SK-N-SH (cell line): ENCODE results near the gene MCCD1. TPM values are rescaled to one million over a fixed set of nuclear protein-coding genes. Genes with fewer than 3 reads are reported as not detected.

Source experiments
- CTCF ChIA-PET: fragments of 300-600, 350-600 bp; formaldehyde crosslinking; extraction: SDS; loops from one replicate; lab custom pipeline; 2021; lab: Yijun Ruan, JAX
- POLR2A ChIA-PET: fragments of 350-600 bp; sonication (Branson Sonifier 250); formaldehyde crosslinking; extraction: SDS; loops from one replicate; lab custom pipeline; 2020; ENCODE audit warnings: antibody characterized with exemption, inconsistent platforms; lab: Yijun Ruan, JAX
- DNase-seq: peaks from one replicate; pipeline ENCODE4 v3.0.0; 2012
- H2AFZ ChIP-seq: fragments of 200-600 bp; sonication (generic); 2 replicates; pipeline ENCODE4 v1.8.1; 2016; ENCODE audit warnings: antibody characterized with exemption, mild to moderate bottlenecking, low read depth
- H3F3A ChIP-seq: fragments of 200-600 bp; sonication (generic); replicated peaks from 2 replicates; pipeline ENCODE3; 2016; ENCODE audit warnings: antibody characterized with exemption, mild to moderate bottlenecking; ENCODE audit not compliant: insufficient read depth
- H3K27ac ChIP-seq, 2 experiments: fragments of 200-500 bp in 1 of 2; fragments of 200-600 bp in 1 of 2; sonication (Bioruptor generic) in 1 of 2; sonication (generic), shearing (Covaris generic) in 1 of 2; 2 replicates each; pipeline versions ENCODE4 v1.5.1 to v1.6.1; 2014 to 2016; ENCODE audit warnings: low read depth in 2 of 2, inconsistent platforms in 1 of 2, low read length in 1 of 2, mild to moderate bottlenecking in 1 of 2, mixed read lengths in 1 of 2
- H3K27me3 ChIP-seq: fragments of 200-600 bp; sonication (generic), shearing (Covaris generic); 2 replicates; pipeline ENCODE4 v1.6.1; 2016; ENCODE audit warnings: mixed run types; ENCODE audit not compliant: insufficient read depth
- H3K36me3 ChIP-seq, 2 experiments: fragments of 200-500 bp in 1 of 2; fragments of 200-600 bp in 1 of 2; sonication (Bioruptor generic) in 1 of 2; sonication (generic) in 1 of 2; replicated peaks in 1 of 2; 2 replicates each; pipeline versions ENCODE3 to v1.5.1; 2014 to 2016; ENCODE audit warnings: low read length in 1 of 2, mild to moderate bottlenecking in 1 of 2; ENCODE audit not compliant: insufficient read depth in 2 of 2, control insufficient read depth in 1 of 2
- H3K4me1 ChIP-seq, 2 experiments: fragments of 200-500 bp in 1 of 2; fragments of 200-600 bp in 1 of 2; sonication (Bioruptor generic) in 1 of 2; sonication (generic), shearing (Covaris generic) in 1 of 2; 2 replicates each; pipeline versions ENCODE4 v1.5.1 to v1.6.1; 2014 to 2016; ENCODE audit warnings: low read depth in 1 of 2, low read length in 1 of 2, mixed run types in 1 of 2; ENCODE audit not compliant: insufficient read depth in 2 of 2, control insufficient read depth in 1 of 2
- H3K4me2 ChIP-seq: fragments of 200-600 bp; sonication (generic), shearing (Covaris generic); 2 replicates; pipeline ENCODE4 v1.6.1; 2017; ENCODE audit warnings: mixed run types
- H3K4me3 ChIP-seq, 2 experiments: fragments of 200-500 bp in 1 of 2; fragments of 200-600 bp in 1 of 2; sonication (Bioruptor generic) in 1 of 2; sonication (generic), shearing (Covaris generic) in 1 of 2; 2 replicates each; pipeline versions ENCODE4 v1.5.1 to v1.8.1; 2014 to 2016; ENCODE audit warnings: low read depth in 2 of 2, inconsistent platforms in 1 of 2, low read length in 1 of 2, mild to moderate bottlenecking in 1 of 2, mixed read lengths in 1 of 2, moderate library complexity in 1 of 2
- H3K79me2 ChIP-seq: fragments of 200-600 bp; sonication (generic); 2 replicates; pipeline ENCODE4 v1.8.1; 2017; ENCODE audit warnings: mild to moderate bottlenecking; ENCODE audit not compliant: insufficient read depth
- H3K9ac ChIP-seq: fragments of 200-600 bp; sonication (generic); 2 replicates; pipeline ENCODE4 v1.6.1; 2017; ENCODE audit warnings: mixed run types
- H3K9me2 ChIP-seq: fragments of 200-600 bp; sonication (generic); 2 replicates; pipeline ENCODE4 v1.6.1; 2017; ENCODE audit warnings: mixed run types
- H3K9me3 ChIP-seq: fragments of 200-600 bp; sonication (generic); 2 replicates; pipeline ENCODE4 v1.6.1; 2017; ENCODE audit warnings: mixed run types, mild to moderate bottlenecking, moderate library complexity
- H4K20me1 ChIP-seq: fragments of 200-600 bp; sonication (generic); 2 replicates; pipeline ENCODE4 v1.6.1; 2017; ENCODE audit warnings: mild to moderate bottlenecking, mixed run types; ENCODE audit not compliant: insufficient read depth
- IRF3 ChIP-seq: fragments of 150-350 bp; IDR thresholded peaks from 2 replicates; pipeline ENCODE4 v1.6.1; 2016; ENCODE audit warnings: mild to moderate bottlenecking, low read depth, low read length
- MAX ChIP-seq: IDR thresholded peaks from 2 replicates; pipeline ENCODE4 v1.4.0; 2012; ENCODE audit warnings: low read depth
- MEF2A ChIP-seq: IDR thresholded peaks from 2 replicates; pipeline ENCODE4 v1.4.0; 2012; ENCODE audit warnings: low read depth, borderline replicate concordance
- MXI1 ChIP-seq: IDR thresholded peaks from 2 replicates; pipeline ENCODE4 v1.6.1; 2012; ENCODE audit warnings: mild to moderate bottlenecking, low read depth, low read length, improper control_type of control experiment
- POLR2AphosphoS5 ChIP-seq: IDR thresholded peaks from 2 replicates; pipeline ENCODE4 v1.6.1; 2012; ENCODE audit warnings: low read depth, low read length
- RCOR1 ChIP-seq: fragments of 150-350 bp; IDR thresholded peaks from 2 replicates; pipeline ENCODE4 v1.6.1; 2017; ENCODE audit warnings: antibody characterized with exemption, low read length
- REST ChIP-seq: IDR thresholded peaks from 2 replicates; pipeline ENCODE4 v1.6.1; 2012; ENCODE audit warnings: mild to moderate bottlenecking, low read depth, low read length, moderate library complexity
- RXRA ChIP-seq: IDR thresholded peaks from 2 replicates; pipeline ENCODE4 v1.4.0; 2012; ENCODE audit warnings: low read depth, mild to moderate bottlenecking, borderline replicate concordance
- SMC3 ChIP-seq: IDR thresholded peaks from 2 replicates; pipeline ENCODE4 v1.6.1; 2012; ENCODE audit warnings: low read depth, low read length, improper control_type of control experiment
- TAF1 ChIP-seq: IDR thresholded peaks from 2 replicates; pipeline ENCODE4 v1.6.1; 2012; ENCODE audit warnings: low read depth, mild to moderate bottlenecking, low read length, moderate library complexity, borderline replicate concordance
- TCF12 ChIP-seq: IDR thresholded peaks from 2 replicates; pipeline ENCODE4 v1.4.0; 2012
- USF1 ChIP-seq: IDR thresholded peaks from 2 replicates; pipeline ENCODE4 v1.4.0; 2012; ENCODE audit warnings: low read depth, borderline replicate concordance
- WGBS: methylation state at CpG from one replicate; pipeline ENCODE4 v1.1.6; 2017; ENCODE audit warnings: low lambda C conversion rate; 5-methylcytosine and 5-hydroxymethylcytosine counted together
- polyA plus RNA-seq, 3 experiments: library from polyadenylated mRNA; depleted of rRNA; stranded (reverse); fragments of >200 nt; gene quantifications; 2 replicates each; pipeline ENCODE4 v1.2.3, GENCODE V29; 2012
- TF ChIP-seq, protein P1 (sequence below): fragments of 150-350 bp; IDR thresholded peaks from 2 replicates; pipeline ENCODE4 v1.6.1; 2017; ENCODE audit warnings: antibody characterized with exemption, low read length, low read depth, borderline replicate concordance
- TF ChIP-seq, protein P2 (sequence below): IDR thresholded peaks from 2 replicates; pipeline ENCODE4; 2012

MCCD1 gene
- polyA plus RNA-seq, 1 of the 3 experiments (the other 2 are of a cell fraction) = not detected

DNA sequence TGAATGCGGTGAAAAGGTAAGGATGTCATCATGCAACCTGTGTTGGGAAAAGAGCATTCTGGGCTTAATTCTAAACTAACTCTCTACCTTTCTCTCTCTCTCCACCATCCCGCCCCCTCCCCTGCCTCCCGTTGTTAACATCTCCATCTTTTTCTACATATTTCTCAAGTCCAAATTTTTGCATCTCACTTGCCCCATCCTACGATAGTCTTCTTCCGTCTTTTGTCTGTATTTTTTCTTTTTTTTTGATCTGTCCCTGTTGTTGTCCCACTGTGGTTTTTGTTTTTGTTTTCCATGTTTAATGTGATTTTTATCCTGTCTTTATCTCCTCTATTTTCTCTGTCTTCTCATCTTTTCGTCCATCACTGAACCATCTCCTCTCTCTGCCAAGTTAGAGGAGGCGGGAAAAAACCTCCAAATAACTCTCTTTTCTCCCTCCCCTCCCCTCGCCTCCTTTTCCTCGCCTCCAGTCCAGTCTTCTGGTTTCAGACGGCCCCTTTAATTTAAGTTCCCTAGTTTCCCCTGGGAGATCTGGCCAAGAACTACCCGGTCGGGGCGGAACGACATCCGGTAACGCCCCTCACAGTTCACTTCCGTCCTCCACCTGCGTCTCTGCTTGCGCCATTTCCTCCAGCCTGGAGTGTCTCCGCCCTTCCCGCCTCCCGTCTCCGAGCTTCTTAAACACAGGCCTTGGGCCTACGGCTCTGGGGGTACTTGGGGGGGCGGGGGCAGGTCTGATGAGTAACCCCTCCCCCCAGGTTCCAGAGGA lies 18.4 kb downstream of the MCCD1 start, which contains the start of gene NFKBIL1 (continued):
- 0 out of 2 replicates have a peak, but pooled peaks have one; percentile 49 for TF ChIP-seq REST
- peak; percentile 78 for TF ChIP-seq RCOR1

- Histone ChIP-seq H3K27me3 (no peaks in the 10 kb centered on the region), H3K27ac (peak overlapping the region; percentile 74 to 78), H3K4me3 (peak overlapping the region; percentile 52 to 77), H3K36me3 (peaks cover 5 to 23% of the 10 kb centered on the region in 2 experiments), H3K4me2 (peak overlapping the region; percentile 92), H3F3A (peaks cover 13% of the 10 kb centered on the region), H3K9me3 (no peaks in the 10 kb centered on the region), H2AFZ (peak overlapping the region; percentile 83), H3K9me2 (no peaks in the 10 kb centered on the region), H4K20me1 (no peaks in the 10 kb centered on the region), H3K4me1 (peaks cover 8 to 11% of the 10 kb centered on the region in 2 experiments; a peak in 3 of 4 replicates), H3K79me2 (peaks cover 52% of the 10 kb centered on the region), H3K9ac (peak overlapping the region; percentile 88)
- POLR2A ChIA-PET = interaction anchor here (0.6 to 2.4 kb wide), 8 partner anchors 42 to 1424 kb away, joined by 3 to 18 read pairs (median 4); partner anchors contain the start of gene DDAH2
- 30% methylated on average over 15 of the region's 24 CpGs for WGBS
- CTCF ChIA-PET = interaction anchor here (0.6 to 11.9 kb wide), 13 partner anchors 9 to 1432 kb away, joined by 3 to 301 read pairs (median 3); partner anchors contain the start of genes LST1, LTB, NCR3 and TNF
- DNase-seq = peak; percentile 67
- TF ChIP-seq TAF1 = no peak
- TF ChIP-seq RXRA = no peak
- TF ChIP-seq IRF3 = no peak
- no peak for TF ChIP-seq POLR2AphosphoS5
- TF ChIP-seq USF1 = no peak
- TF ChIP-seq, protein P1, sequence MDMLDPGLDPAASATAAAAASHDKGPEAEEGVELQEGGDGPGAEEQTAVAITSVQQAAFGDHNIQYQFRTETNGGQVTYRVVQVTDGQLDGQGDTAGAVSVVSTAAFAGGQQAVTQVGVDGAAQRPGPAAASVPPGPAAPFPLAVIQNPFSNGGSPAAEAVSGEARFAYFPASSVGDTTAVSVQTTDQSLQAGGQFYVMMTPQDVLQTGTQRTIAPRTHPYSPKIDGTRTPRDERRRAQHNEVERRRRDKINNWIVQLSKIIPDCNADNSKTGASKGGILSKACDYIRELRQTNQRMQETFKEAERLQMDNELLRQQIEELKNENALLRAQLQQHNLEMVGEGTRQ = no peak
- TF ChIP-seq REST = no peak
- peak; percentile 63 for TF ChIP-seq MAX
- TF ChIP-seq SMC3 = no peak
- peak; percentile 61 for TF ChIP-seq MXI1
- TF ChIP-seq RCOR1 = no peak
- TF ChIP-seq, protein P2, sequence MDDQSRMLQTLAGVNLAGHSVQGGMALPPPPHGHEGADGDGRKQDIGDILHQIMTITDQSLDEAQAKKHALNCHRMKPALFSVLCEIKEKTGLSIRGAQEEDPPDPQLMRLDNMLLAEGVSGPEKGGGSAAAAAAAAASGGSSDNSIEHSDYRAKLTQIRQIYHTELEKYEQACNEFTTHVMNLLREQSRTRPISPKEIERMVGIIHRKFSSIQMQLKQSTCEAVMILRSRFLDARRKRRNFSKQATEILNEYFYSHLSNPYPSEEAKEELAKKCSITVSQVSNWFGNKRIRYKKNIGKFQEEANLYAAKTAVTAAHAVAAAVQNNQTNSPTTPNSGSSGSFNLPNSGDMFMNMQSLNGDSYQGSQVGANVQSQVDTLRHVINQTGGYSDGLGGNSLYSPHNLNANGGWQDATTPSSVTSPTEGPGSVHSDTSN = no peak
- no peak for TF ChIP-seq TCF12
- no peak for TF ChIP-seq MEF2A
These were observed 19.2 kb downstream of the MCCD1 start for GRCh38 chr6:31547727-31548543.
